Choroid plexus epithelial cell (primary cell): Measurements from ENCODE around the gene UBR3.
"Not testable (repeated sequence)": the region's sequence is repeated elsewhere in the genome, so short reads cannot be mapped to it uniquely, and the experiment has no call there.

Source experiments
- DNase-seq: peaks from one replicate; pipeline ENCODE4 v3.0.0-alpha.2; 2010; ENCODE audit warnings: low read depth
- H3K4me3 ChIP-seq: 2 replicates; pipeline ENCODE4 v1.5.1; 2011; ENCODE audit warnings: low read depth, mild to moderate bottlenecking, control low read depth, low read length, moderate library complexity
- TF ChIP-seq, protein P1 (sequence below): conservative IDR thresholded peaks from 2 replicates; pipeline ENCODE4 v1.5.1; 2011; ENCODE audit warnings: low read depth, mild to moderate bottlenecking, control low read depth, inconsistent platforms, low read length, moderate library complexity

UBR3 gene

DNA sequence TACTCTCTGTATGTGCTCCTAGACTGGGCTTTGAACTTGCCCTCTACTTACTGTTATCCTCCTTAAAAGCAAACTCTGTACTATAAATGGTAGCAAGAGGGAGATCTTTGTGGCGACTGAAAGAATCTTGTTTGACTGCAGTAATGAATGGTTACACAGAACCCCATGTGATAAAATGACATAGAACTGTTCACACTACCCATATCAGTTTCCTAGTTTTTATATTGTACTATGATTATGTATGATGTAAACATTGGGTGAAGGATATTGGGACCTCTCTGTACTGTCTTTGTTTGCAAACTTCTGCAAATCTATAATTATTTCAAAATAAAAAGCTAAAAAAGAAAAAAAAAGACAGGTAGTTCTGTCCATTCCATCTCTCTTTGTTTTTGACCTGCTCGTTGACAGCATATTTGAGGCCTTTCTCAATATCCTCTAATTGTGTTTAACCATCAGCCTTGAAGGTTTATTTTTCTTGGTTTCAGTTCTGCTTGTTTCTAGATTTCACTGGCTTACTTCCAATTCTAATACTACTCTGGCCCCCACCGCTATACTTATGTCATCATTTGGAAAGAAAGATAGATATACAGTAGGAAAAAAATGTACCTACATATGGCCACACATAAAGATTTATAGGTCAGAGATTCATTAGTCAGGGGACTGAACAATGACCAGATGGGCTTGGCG is 271.5 kb downstream of the UBR3 start:
- TF ChIP-seq, protein P1, sequence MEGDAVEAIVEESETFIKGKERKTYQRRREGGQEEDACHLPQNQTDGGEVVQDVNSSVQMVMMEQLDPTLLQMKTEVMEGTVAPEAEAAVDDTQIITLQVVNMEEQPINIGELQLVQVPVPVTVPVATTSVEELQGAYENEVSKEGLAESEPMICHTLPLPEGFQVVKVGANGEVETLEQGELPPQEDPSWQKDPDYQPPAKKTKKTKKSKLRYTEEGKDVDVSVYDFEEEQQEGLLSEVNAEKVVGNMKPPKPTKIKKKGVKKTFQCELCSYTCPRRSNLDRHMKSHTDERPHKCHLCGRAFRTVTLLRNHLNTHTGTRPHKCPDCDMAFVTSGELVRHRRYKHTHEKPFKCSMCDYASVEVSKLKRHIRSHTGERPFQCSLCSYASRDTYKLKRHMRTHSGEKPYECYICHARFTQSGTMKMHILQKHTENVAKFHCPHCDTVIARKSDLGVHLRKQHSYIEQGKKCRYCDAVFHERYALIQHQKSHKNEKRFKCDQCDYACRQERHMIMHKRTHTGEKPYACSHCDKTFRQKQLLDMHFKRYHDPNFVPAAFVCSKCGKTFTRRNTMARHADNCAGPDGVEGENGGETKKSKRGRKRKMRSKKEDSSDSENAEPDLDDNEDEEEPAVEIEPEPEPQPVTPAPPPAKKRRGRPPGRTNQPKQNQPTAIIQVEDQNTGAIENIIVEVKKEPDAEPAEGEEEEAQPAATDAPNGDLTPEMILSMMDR: no peak

DNA sequence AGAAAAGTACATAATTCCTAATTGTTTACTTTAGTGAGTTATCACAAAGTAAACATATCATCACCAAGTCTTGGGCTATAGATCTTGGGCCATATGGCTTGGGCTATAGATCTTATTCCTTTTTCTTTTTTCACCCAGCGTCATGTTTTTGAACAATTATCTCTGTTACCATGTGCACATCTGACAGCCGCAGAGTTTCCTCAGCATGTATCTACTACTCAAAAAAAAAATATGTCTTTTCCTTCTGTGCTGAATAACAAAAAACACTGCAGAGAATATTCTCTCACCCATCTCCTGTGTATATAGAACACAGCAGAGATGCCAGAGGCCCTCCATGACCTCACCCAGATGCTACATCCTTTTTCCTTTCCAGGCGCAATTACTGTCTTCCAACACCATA is 274.5 kb downstream of the UBR3 start:
- TF ChIP-seq, protein P1: no peak
- no peak overlapping the region for H3K4me3 ChIP-seq
- no peak for DNase-seq

More for the DNA sequence above, 271.5 kb downstream of the UBR3 start:
- no peak overlapping the region for H3K4me3 ChIP-seq
- DNase-seq: peak; percentile 77

DNA sequence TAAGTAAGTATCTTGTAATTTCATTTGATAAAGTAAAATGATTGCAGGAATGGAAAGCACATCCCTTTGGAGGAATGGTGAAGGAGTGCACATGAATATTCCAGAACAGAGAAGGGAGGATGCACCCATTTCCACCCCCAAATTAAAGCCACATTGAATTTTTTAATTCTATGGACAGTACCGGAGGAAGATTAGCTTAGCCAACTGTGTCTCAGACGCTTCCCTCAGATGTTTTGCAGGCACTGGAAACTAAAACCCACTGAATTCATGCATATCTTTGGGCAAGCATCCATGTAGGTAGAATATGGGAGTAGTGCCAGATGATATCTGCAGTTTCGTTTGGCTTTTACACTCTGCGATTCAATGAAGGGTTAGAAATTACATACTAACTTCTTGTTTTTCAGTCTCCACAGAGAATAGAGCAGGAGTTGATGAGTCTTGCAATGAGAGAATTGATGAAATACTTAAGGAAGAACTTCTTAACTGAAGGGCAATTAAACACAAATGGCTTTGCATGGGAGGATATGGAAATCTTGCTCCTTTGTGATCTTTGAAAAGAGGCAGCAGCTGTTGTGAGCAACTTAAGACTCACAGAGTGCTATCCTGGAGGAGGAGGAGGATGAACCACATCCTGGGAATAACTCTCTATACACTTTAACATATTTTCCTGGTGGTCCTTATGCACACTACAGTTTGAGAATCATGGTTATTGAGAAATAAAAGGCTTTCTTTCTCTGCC is 279.0 kb downstream of the UBR3 start:
- H3K4me3 ChIP-seq: no peak overlapping the region
- no peak for DNase-seq
- TF ChIP-seq, protein P1: no peak

DNA sequence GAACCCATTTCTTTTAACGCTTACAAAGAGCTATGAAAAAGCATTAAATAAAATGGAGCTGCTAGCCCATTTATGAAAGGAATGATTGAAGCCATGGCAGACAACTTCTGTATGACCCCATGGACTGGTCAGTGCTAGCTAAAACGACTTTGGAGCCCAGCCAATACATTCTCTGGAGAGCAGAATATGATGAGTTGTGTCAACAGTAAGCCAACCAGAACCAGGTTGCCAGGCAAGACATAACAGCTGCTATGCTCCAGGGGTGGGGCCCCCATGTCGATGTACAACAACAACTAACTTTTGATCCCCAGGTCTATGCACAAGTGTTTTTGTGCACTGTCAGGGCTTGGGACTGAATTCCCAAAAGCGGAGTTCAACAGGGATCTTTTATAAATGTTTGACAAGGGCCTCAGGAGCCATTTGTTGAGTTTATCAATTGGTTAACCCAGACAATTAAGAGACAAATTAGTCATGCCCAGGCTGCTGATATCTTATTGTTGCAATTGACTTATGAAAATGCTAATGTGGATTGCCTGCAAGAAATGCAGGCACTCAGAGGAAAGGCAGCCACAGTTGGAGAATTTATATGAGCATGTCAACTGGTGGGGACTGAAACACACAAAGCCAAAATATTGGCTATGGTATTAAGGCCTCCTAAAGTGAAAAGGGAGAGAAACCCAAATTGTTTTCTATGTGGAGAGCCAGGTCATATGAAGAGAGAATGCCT is 286.1 kb downstream of the UBR3 start:
- no peak for DNase-seq
- TF ChIP-seq, protein P1: no peak
- H3K4me3 ChIP-seq: no peak overlapping the region

DNA sequence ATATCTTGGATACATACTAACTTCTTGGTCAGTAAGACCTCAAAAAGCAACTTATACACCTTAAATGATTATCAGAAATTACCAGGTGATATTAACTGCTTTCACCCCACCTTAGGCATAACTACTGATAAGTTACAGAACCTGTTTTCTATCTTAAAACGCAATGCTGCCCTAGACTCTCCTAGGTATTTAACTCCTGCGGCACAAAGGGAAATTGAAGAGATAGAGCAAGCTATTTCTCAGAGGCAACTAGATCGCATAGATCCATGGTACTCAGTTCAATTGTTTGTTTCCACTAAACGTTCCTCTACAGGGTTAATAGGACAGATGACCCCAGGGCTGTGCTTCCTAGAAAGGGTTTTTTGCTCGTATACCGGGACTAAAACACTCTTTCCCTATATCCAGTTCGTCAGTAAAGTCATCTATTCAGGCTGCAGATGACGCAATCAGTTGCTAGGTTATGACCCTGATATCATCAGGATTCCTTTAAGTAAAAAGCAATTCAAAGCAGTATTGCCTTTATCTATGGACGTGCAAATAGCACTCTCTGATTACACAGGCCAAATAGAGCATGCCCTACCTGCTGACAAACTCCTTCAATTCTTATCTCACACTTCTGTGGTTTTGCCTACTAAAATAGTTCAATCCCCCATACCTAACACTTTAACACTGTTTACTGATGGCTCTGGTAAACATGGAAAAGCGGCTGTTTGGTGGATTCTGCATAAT is 288.4 kb downstream of the UBR3 start:
- no peak for DNase-seq
- TF ChIP-seq, protein P1: no peak

DNA sequence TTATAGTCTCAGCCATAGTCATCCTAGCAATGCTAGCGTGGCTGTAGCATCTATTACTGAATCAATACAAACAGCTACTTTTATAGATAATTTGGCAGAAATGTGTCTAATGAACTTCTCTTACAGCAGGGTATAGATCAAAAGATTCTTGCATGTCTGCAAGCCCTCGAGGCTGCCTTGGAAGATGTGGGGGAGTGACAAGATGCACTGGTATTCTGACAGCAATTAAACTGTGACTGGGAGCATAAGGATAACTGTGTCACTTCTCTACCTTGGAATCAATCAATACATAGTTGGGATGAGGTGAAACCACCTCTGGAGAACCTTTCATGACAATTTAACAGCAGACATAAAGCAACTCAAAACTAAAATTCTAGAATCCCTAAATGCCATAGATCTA is 291.4 kb downstream of the UBR3 start:
- no peak for DNase-seq
- no peak overlapping the region for H3K4me3 ChIP-seq
- TF ChIP-seq, protein P1: no peak

More for the DNA sequence above, 288.4 kb downstream of the UBR3 start:
- no peak overlapping the region for H3K4me3 ChIP-seq

DNA sequence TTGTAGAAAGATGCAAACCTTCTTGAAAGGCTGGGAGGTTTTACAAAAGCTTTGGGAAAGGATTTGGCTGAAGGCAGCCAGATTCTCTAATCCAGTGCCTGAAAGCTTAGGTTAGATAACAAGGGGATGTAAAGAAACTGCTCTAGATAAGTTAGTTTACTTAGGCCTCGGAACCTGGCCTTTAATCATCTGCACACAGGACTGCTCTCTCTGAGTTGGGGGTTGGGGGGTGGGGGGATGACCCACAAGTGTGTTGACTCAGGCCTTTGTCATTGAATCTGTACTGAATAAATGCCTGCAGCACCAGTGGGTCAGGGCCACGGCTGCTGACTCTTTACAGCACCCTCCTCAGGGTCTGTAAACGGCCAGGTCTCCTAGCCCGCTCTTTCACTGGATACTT is 292.1 kb downstream of the UBR3 start:
- not testable (repeated sequence) for DNase-seq, H3K4me3 ChIP-seq
